NCI-H1105 treated with DMSO at 0.1 percent for 48 hours (cell line): Measurements from ENCODE around the gene ABCA7.
"Not testable (repeated sequence)": the region's sequence is repeated elsewhere in the genome, so short reads cannot be mapped to it uniquely, and the experiment has no call there.

Experiments
- DNase-seq: peaks from one replicate; lab custom pipeline; 2025; lab: John Stamatoyannopoulos, UW

ABCA7 gene

GRCh38 chr19:1105873-1106840, 66.2 kb downstream of the ABCA7 start:
- DNase-seq: no peak

GRCh38 chr19:1106841-1107660, 67.1 kb downstream of the ABCA7 start:
- no peak for DNase-seq

GRCh38 chr19:1107661-1108261, 67.9 kb downstream of the ABCA7 start:
- DNase-seq: no peak

GRCh38 chr19:1108291-1109031, 68.6 kb downstream of the ABCA7 start:
- DNase-seq: no peak

- DNase-seq: no peak
These were observed 69.2 kb downstream of the ABCA7 start for GRCh38 chr19:1109032-1109551.

GRCh38 chr19:1109697-1110671, 70.1 kb downstream of the ABCA7 start:
- no peak for DNase-seq

- DNase-seq: no peak
These were observed 71.1 kb downstream of the ABCA7 start for GRCh38 chr19:1110809-1111640.

GRCh38 chr19:1111641-1112267, 71.8 kb downstream of the ABCA7 start:
- DNase-seq: no peak

GRCh38 chr19:1112268-1113029, 72.5 kb downstream of the ABCA7 start:
- no peak for DNase-seq

GRCh38 chr19:1113030-1113985, 73.4 kb downstream of the ABCA7 start:
- peak; percentile 70 for DNase-seq

- DNase-seq: no peak
These were observed 74.1 kb downstream of the ABCA7 start for GRCh38 chr19:1113986-1114483.

- DNase-seq: not testable (repeated sequence)
These were observed 74.8 kb downstream of the ABCA7 start for GRCh38 chr19:1114728-1115127.
